SK-N-DZ (cell line): ENCODE data around the gene SYNE2.
"Not testable (repeated sequence)": the region's sequence is repeated elsewhere in the genome, so short reads cannot be mapped to it uniquely, and the experiment has no call there.

Experiments
- DNase-seq: peaks from one replicate; pipeline ENCODE4 v3.0.0-alpha.2; 2015; ENCODE audit warnings: low spot score

The SYNE2 gene

GRCh38 chr14:64191756-64192155 lies 339.0 kb downstream of the SYNE2 start:
- DNase-seq, result no peak

DNA sequence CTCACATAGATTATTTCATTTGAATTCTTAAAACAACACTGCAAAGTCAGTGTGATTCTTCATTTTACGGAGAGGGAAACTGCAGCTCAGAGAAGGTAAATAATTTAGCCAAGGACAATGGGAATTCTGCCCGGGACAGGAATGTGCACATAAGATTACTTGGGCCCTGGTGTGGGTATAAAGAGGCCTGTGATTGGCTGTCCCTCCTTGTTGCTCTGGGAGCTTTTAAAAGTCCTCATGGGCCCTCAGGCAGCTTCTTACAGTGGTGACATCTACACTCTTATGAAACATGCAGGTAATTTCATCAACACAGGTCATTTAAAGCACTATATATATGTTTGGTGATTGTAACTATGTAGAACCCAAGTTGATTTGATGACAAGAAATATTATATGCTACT lies 341.0 kb downstream of the SYNE2 start:
- no peak for DNase-seq

- no peak for DNase-seq
These were observed 341.6 kb downstream of the SYNE2 start for GRCh38 chr14:64194404-64194803.

GRCh38 chr14:64195199-64195598 lies 342.4 kb downstream of the SYNE2 start:
- no peak for DNase-seq

DNA sequence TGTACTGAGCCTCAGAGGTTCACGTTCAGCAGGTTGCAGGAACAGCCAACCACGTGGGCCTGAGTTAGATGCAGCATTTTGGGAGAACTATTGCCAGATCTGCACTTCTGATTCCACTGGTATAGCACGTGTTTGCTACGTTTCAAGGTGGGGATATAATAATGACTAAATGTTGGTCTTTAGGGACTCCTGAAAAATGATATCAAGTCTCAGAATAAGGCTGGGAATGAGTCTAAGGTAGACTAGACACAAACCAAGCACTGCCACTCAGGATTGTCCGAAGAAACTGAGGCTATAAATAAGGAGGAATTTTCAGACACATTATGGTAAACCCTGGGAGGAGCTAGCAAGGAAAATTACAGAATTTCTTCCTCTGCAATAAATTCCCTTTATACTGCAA lies 343.3 kb downstream of the SYNE2 start:
- no peak for DNase-seq

- peak; percentile 69 for DNase-seq
These were observed 344.1 kb downstream of the SYNE2 start for GRCh38 chr14:64196814-64197411.

DNA sequence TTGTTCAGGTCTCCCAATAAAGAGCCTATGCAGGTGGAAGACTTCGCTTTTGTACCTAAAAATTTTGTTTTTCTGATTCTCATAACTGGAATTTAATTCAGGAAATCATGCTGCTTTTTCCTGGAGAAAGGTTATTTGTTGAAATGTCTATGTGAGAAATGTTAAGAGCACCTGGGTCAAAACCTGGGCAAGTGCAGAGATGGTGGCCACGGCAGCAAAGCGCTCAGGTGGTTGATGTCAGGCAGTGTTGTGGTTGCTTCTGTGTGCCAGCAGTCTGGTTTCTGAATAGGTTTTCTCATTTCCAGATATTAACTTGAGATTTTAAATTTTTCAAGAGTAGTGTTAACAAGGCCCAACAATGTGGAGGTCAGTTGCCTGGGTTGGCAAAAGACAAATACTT lies 345.2 kb downstream of the SYNE2 start:
- DNase-seq, result no peak

DNA sequence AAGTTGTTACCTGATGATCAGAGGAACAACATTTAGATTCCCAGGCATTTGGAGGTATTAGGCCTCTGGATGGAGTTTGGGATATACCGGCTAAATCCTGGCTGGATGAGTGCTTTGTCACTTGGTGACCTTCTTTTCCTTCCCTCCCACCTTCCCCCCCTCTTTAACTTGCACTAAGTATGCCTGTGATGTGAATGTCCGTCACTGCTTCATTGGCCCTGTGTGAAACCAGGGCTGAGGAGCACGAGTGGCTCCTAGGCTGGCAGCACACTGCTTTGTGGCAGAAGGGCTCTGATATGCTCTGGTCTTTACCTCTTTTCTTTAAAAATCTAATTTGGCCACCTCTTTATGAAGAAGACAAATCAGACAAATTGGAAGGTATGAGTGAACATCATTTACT lies 345.7 kb downstream of the SYNE2 start:
- no peak for DNase-seq

DNA sequence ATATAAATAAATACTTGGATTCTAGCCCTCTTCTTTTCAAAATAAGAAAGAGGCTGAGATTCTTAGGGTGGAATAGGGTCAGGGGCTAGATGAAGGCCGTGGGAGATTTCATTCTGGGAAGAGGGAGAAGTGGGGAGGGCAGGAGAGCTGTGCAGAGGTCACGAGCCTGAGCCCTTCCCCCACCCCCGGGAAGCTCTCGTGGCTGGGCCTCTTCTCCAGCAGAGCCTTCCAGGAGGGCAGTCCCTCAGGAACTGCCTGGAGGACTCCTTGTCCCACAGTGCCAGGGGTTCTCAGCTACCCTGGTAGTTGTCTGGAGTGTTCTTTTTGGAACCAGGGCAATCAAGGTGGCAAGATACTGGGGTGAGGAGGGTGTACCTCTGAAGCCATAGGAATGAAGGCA lies 347.4 kb downstream of the SYNE2 start:
- DNase-seq, result no peak

- DNase-seq, result no peak
These were observed 348.5 kb downstream of the SYNE2 start for GRCh38 chr14:64201296-64201695.

DNA sequence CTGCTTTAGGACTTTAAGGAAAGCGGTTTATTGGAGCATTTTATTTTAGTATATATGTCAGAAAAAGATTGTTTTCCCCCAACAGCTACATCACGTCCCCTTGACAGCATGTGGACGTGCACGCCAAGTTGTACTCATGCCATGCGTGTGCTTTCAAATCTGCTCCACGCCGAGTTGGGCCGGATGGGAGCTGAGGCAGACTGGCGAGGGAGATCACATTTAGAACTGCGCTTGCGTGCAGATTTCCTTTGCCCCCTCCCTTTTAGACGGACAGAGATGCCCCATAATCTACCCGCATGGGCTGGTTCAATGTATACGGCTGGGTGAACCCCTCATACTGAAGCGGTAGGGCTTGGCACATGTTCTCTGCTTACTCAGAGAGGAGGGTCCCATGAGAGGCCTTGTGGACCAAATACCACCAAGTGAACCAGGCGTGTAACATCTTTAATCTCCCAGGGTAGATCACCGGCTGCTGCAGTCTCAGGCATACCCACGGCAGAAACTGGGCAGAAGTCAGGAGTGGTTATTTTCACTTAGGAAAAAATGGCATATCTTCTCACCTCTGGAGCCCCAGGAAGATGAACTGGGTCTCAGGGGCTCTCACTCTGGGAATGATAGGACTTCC lies 349.2 kb downstream of the SYNE2 start:
- DNase-seq, result no peak

- DNase-seq, result no peak
These were observed 349.9 kb downstream of the SYNE2 start for GRCh38 chr14:64202716-64203115.

DNA sequence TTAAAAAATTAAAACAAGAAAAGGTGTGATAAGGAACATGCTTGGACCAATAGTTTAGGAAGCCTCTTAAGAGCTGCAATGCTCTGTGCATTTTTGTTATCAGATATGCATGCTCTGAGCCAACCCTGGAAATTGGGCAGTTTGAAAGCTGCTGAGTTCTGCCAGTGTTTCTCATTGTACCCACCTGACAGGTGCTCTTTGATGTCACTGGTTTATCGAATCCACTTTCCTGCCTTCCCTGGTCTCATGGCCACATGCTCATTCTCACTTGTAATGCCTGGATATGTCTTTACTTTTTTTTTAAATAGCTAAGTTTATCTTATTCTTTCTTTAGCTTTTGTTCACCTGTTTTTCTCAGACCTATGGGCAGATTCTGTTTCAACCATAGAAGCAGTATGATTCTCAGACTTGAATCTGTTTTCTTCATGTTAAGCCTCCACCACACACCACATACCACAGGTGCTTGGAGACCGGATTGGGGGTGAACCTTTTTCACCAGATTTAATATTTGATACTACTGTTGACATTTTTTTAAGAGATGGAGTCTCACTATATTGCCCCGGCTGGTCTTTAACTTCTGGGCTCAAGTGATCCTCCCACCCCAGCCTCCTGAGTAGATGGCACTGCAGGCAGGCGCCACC lies 350.7 kb downstream of the SYNE2 start:
- no peak for DNase-seq

DNA sequence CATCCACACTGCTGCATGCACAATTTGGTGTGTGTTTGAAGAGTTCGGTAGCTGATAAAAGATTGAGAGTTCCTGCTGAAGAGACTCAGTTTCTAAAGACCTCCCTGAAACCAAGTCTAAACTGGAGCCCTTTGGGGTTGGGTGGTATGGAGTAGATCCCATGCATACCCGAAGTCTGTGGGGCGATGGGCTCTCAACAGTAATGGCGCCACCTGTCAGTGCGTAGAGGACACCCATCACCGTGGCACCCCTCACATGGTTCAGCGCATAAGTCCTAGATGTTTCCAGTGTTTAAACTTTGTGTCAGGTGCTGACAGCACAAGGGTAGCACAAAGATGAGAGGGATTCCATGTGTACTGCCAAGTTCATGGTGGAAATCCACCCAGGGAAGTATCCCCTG lies 355.5 kb downstream of the SYNE2 start:
- no peak for DNase-seq

GRCh38 chr14:64208981-64209380 lies 356.2 kb downstream of the SYNE2 start:
- DNase-seq, result no peak

GRCh38 chr14:64209444-64210131 lies 356.8 kb downstream of the SYNE2 start:
- DNase-seq, result no peak

- DNase-seq, result no peak
These were observed 357.4 kb downstream of the SYNE2 start for GRCh38 chr14:64210216-64210615.

GRCh38 chr14:64210912-64211311 lies 358.1 kb downstream of the SYNE2 start:
- not testable (repeated sequence) for DNase-seq

- DNase-seq, result no peak
These were observed 359.9 kb downstream of the SYNE2 start for GRCh38 chr14:64212666-64213065.

DNA sequence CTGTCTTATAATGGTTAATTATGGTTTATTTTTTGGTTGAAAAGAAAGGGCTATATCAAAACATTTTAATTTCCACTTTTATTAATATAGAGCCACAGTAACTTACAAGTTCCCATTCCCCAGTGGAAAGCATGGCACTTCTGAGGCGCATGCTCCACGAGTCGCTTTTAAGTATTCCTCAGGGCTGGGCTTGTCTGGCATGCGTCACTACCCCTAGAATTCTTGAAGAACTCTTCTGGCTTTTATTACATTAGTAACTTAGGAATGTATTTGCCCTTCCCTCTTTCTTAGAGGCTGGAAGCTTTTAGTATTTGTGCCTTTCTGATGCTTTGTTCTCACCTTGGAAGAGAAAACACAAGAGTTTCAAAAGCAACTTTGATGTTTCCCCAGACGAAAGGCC lies 360.3 kb downstream of the SYNE2 start:
- no peak for DNase-seq

- no peak for DNase-seq
These were observed 361.2 kb downstream of the SYNE2 start for GRCh38 chr14:64213853-64214570.

- no peak for DNase-seq
These were observed 362.5 kb downstream of the SYNE2 start for GRCh38 chr14:64215274-64215673.
